Measurements from ENCODE around the gene MACROD1.
A peak's percentile ranks its signal among the peaks of the same experiment; 100 is the strongest.

The MACROD1 gene

GRCh38 chr11:64013141-64013896 lies 152.6 kb downstream of the MACROD1 start:
- no peak for DNase-seq (ENCODE audit: low read depth)

- no peak for DNase-seq (ENCODE audit: low read depth)
These were observed 154.5 kb downstream of the MACROD1 start for GRCh38 chr11:64011371-64011770.

- DNase-seq (ENCODE audit: low read depth): no peak
These were observed 155.1 kb downstream of the MACROD1 start for GRCh38 chr11:64010783-64011182.

GRCh38 chr11:64009710-64010109 lies 156.2 kb downstream of the MACROD1 start:
- DNase-seq (ENCODE audit: low read depth): no peak

- no peak for DNase-seq (ENCODE audit: low read depth)
These were observed 156.8 kb downstream of the MACROD1 start for GRCh38 chr11:64008914-64009633.

GRCh38 chr11:64008283-64008913 lies 157.5 kb downstream of the MACROD1 start:
- DNase-seq (ENCODE audit: low read depth): no peak

GRCh38 chr11:64007629-64008282 lies 158.2 kb downstream of the MACROD1 start:
- DNase-seq (ENCODE audit: low read depth): no peak

GRCh38 chr11:64007160-64007628 lies 158.7 kb downstream of the MACROD1 start:
- DNase-seq (ENCODE audit: low read depth): no peak

- DNase-seq (ENCODE audit: low read depth): no peak
These were observed 159.5 kb downstream of the MACROD1 start for GRCh38 chr11:64006398-64006797.

GRCh38 chr11:64005691-64006090 lies 160.2 kb downstream of the MACROD1 start:
- no peak for DNase-seq (ENCODE audit: low read depth)

- DNase-seq (ENCODE audit: low read depth): no peak
These were observed 161.3 kb downstream of the MACROD1 start for GRCh38 chr11:64004590-64004984.

GRCh38 chr11:64003807-64004589 lies 161.9 kb downstream of the MACROD1 start:
- no peak for DNase-seq (ENCODE audit: low read depth)

- DNase-seq (ENCODE audit: low read depth): no peak
These were observed 164.2 kb downstream of the MACROD1 start for GRCh38 chr11:64001484-64002420.

- no peak for DNase-seq (ENCODE audit: low read depth)
These were observed 165.0 kb downstream of the MACROD1 start for GRCh38 chr11:64000740-64001483.

GRCh38 chr11:64000026-64000739 lies 165.7 kb downstream of the MACROD1 start:
- peak; percentile 63 for DNase-seq (ENCODE audit: low read depth)

GRCh38 chr11:63999349-64000025 lies 166.4 kb downstream of the MACROD1 start:
- DNase-seq (ENCODE audit: low read depth): peak; percentile 49

- no peak for DNase-seq (ENCODE audit: low read depth)
These were observed 167.2 kb downstream of the MACROD1 start for GRCh38 chr11:63998558-63999348.

Data from activated T-cell treated with anti-CD3 and anti-CD28 coated beads for 1 hour (primary cell).